Measurements from ENCODE around the gene ARHGAP9.

Gene ARHGAP9

DNA sequence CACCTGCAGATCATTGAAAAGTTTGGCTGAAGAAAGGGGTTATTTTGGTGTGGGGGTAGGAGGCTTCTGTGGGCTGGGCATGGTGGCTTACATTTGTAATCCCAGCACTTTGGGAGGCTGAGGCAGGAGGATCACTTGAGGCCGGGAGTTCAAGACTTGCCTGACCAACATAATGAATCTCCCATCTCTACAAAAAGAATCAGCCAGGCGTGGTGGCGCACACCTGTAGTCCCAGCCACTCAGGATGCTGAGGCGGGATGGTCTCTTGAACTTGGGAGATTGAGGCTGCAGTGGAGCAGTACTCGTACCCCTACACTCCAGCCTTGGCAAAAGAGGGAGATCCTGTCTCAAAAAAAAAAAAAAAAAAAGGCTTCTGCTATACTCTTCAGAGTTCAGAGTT is 33.6 kb upstream of the ARHGAP9 start:
- DNase-seq (ENCODE audit: low read depth in 1 of 2, low spot score in 1 of 2) = no peak
- TF ChIP-seq SPI1 (IDR thresholded peaks at IDR 0.05; ENCODE audit: borderline replicate concordance, low read depth) = no peak
- TF ChIP-seq GABPA (IDR thresholded peaks at IDR 0.05; ENCODE audit: low read depth) = no peak
- TF ChIP-seq POLR2AphosphoS5 (IDR thresholded peaks at IDR 0.05; ENCODE audit: low read depth) = no peak
- TF ChIP-seq, protein P1, sequence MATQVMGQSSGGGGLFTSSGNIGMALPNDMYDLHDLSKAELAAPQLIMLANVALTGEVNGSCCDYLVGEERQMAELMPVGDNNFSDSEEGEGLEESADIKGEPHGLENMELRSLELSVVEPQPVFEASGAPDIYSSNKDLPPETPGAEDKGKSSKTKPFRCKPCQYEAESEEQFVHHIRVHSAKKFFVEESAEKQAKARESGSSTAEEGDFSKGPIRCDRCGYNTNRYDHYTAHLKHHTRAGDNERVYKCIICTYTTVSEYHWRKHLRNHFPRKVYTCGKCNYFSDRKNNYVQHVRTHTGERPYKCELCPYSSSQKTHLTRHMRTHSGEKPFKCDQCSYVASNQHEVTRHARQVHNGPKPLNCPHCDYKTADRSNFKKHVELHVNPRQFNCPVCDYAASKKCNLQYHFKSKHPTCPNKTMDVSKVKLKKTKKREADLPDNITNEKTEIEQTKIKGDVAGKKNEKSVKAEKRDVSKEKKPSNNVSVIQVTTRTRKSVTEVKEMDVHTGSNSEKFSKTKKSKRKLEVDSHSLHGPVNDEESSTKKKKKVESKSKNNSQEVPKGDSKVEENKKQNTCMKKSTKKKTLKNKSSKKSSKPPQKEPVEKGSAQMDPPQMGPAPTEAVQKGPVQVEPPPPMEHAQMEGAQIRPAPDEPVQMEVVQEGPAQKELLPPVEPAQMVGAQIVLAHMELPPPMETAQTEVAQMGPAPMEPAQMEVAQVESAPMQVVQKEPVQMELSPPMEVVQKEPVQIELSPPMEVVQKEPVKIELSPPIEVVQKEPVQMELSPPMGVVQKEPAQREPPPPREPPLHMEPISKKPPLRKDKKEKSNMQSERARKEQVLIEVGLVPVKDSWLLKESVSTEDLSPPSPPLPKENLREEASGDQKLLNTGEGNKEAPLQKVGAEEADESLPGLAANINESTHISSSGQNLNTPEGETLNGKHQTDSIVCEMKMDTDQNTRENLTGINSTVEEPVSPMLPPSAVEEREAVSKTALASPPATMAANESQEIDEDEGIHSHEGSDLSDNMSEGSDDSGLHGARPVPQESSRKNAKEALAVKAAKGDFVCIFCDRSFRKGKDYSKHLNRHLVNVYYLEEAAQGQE (IDR thresholded peaks at IDR 0.05; ENCODE audit: insufficient replicate concordance, low read depth) = no peak
- TF ChIP-seq, protein P2, sequence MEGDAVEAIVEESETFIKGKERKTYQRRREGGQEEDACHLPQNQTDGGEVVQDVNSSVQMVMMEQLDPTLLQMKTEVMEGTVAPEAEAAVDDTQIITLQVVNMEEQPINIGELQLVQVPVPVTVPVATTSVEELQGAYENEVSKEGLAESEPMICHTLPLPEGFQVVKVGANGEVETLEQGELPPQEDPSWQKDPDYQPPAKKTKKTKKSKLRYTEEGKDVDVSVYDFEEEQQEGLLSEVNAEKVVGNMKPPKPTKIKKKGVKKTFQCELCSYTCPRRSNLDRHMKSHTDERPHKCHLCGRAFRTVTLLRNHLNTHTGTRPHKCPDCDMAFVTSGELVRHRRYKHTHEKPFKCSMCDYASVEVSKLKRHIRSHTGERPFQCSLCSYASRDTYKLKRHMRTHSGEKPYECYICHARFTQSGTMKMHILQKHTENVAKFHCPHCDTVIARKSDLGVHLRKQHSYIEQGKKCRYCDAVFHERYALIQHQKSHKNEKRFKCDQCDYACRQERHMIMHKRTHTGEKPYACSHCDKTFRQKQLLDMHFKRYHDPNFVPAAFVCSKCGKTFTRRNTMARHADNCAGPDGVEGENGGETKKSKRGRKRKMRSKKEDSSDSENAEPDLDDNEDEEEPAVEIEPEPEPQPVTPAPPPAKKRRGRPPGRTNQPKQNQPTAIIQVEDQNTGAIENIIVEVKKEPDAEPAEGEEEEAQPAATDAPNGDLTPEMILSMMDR (IDR thresholded peaks at IDR 0.05; ENCODE audit: insufficient read depth, low read length) = no peak
- H3K4me3 ChIP-seq (replicated peaks; ENCODE audit: insufficient read depth, low read length) = no peak overlapping the region
- no peaks in the 10 kb centered on the region for H3K27me3 ChIP-seq (ENCODE audit: insufficient read depth, poor library complexity, severe bottlenecking)
- no peak overlapping the region for H3K27ac ChIP-seq (replicated peaks)

DNA sequence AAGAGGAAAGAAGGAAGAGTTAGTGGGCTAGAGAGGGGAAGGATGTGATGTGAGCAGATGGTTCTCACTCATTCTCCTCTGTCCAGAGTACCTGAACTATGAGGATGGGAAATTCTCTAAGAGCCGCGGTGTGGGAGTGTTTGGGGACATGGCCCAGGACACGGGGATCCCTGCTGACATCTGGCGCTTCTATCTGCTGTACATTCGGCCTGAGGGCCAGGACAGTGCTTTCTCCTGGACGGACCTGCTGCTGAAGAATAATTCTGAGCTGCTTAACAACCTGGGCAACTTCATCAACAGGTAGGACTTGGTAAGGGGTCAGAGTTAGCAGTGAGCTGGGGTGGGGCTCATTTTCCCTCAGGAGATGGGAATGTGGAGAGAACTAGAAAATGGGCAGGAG is 33.0 kb upstream of the ARHGAP9 start:
- DNase-seq (ENCODE audit: low read depth in 1 of 2, low spot score in 1 of 2) = no peak
- Histone ChIP-seq H3K27me3 (ENCODE audit: insufficient read depth, poor library complexity, severe bottlenecking) (no peaks in the 10 kb centered on the region), H3K27ac (replicated peaks) (no peak overlapping the region), H3K4me3 (replicated peaks; ENCODE audit: insufficient read depth, low read length) (no peak overlapping the region)
- TF ChIP-seq, protein P1 (IDR thresholded peaks at IDR 0.05; ENCODE audit: insufficient replicate concordance, low read depth) = no peak
- TF ChIP-seq POLR2AphosphoS5 (IDR thresholded peaks at IDR 0.05; ENCODE audit: low read depth) (no peak), SPI1 (IDR thresholded peaks at IDR 0.05; ENCODE audit: borderline replicate concordance, low read depth) (no peak), GABPA (IDR thresholded peaks at IDR 0.05; ENCODE audit: low read depth) (no peak)
- TF ChIP-seq, protein P2 (IDR thresholded peaks at IDR 0.05; ENCODE audit: insufficient read depth, low read length) = no peak

DNA sequence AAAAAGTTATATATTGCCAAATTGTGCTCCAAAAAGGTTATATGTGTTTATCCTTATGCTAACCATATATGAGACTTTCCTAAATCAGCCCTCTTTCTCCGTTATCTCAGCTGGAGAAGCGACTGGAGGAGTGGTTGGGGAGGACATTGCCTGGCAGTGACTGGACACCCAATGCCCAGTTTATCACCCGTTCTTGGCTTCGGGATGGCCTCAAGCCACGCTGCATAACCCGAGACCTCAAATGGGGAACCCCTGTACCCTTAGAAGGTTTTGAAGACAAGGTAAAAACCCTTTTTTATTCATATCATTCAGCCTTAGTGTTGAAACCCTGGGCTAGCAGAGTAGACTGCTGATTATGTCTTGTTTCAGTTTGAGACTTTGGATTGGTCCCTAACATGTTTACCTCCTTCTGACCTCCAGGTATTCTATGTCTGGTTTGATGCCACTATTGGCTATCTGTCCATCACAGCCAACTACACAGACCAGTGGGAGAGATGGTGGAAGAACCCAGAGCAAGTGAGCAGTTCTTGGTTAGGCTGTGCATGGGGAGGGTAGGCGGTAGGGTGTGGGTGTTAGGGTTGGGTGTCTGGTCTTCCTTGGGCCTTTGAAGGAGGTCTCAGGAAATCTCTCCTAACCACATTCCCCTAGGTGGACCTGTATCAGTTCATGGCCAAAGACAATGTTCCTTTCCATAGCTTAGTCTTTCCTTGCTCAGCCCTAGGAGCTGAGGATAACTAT is 32.1 kb upstream of the ARHGAP9 start:
- TF ChIP-seq, protein P2 (IDR thresholded peaks at IDR 0.05; ENCODE audit: insufficient read depth, low read length) = no peak
- TF ChIP-seq GABPA (IDR thresholded peaks at IDR 0.05; ENCODE audit: low read depth) (no peak), POLR2AphosphoS5 (IDR thresholded peaks at IDR 0.05; ENCODE audit: low read depth) (no peak), SPI1 (IDR thresholded peaks at IDR 0.05; ENCODE audit: borderline replicate concordance, low read depth) (no peak)
- TF ChIP-seq, protein P1 (IDR thresholded peaks at IDR 0.05; ENCODE audit: insufficient replicate concordance, low read depth) = no peak
- no peak for DNase-seq (ENCODE audit: low read depth in 1 of 2, low spot score in 1 of 2)
- no peak overlapping the region for H3K4me3 ChIP-seq (replicated peaks; ENCODE audit: insufficient read depth, low read length)
- no peak overlapping the region for H3K27ac ChIP-seq (replicated peaks)
- no peaks in the 10 kb centered on the region for H3K27me3 ChIP-seq (ENCODE audit: insufficient read depth, poor library complexity, severe bottlenecking)
